ENCODE results near the gene FCER2. TPM values are rescaled to one million over a fixed set of nuclear protein-coding genes. Genes with fewer than 3 reads are reported as not detected.
A peak's percentile ranks its signal among the peaks of the same experiment; 100 is the strongest.

Gene FCER2
- polyA plus RNA-seq, 3 donors: 1.1 to 4.1 (median 2.1) TPM

DNA sequence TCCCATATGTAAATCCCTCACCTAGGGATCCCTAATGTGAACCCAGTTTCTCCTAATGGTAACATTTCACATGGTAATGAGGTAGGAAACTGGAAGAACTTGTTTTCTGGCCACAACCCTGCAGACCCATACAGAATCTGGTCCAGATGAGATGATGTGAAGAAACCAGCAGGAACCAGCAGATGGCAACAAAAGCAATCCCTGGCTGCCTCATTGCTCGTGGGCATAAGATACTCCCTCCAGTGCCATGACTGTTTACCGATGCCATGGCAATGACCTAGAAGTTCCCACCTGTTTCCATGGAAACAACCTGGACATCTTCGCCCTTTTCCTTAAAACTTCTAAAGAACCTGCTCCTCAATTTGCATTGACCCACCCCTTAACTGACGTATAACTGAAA lies 46.8 kb upstream of the FCER2 start:
- no peak overlapping the region for H3K4me2 ChIP-seq (replicated peaks; ENCODE audit: extremely low read depth, low read length, poor library complexity, severe bottlenecking)
- H2AFZ ChIP-seq (ENCODE audit: insufficient read depth, low read depth, low read length, poor library complexity, severe bottlenecking): no peak overlapping the region
- H3K27me3 Mint-ChIP-seq (ENCODE audit: low read depth in 3 of 3): peaks cover 2 to 7% (median 6%) of the 10 kb centered on the region in 3 donors
- no peaks in the 10 kb centered on the region for H4K20me1 ChIP-seq (ENCODE audit: insufficient read depth, low read length)
- H3K27ac ChIP-seq (ENCODE audit: low read depth in 1 of 2, low read length in 2 of 2): no peak overlapping the region
- H3K9me3 ChIP-seq (replicated peaks in 1 of 2; ENCODE audit: control insufficient read depth in 1 of 2, insufficient read depth in 1 of 2, low read length in 2 of 2): no peaks in the 10 kb centered on the region
- H3K27me3 ChIP-seq (ENCODE audit: control insufficient read depth in 2 of 2, insufficient read depth in 2 of 2, low read length in 2 of 2): no peaks in the 10 kb centered on the region
- H3K36me3 Mint-ChIP-seq: peaks cover 0 to 2% of the 10 kb centered on the region in 2 donors
- no peaks in the 10 kb centered on the region for H3K36me3 ChIP-seq (replicated peaks in 1 of 2; ENCODE audit: control insufficient read depth in 1 of 2, insufficient read depth in 2 of 2, low read length in 2 of 2)
- peaks cover 0 to 8% (median 5%) of the 10 kb centered on the region in 7 donors for H3K9me3 Mint-ChIP-seq
- peaks cover 36% of the 10 kb centered on the region for H3K4me1 Mint-ChIP-seq
- intact Hi-C loops (cut with micrococcal nuclease): loop anchor here in 1 of 2 donors (5.0 kb wide), 2 partner anchors 34 to 49 kb away; no protein-coding TSS in a partner anchor
- TF ChIP-seq, protein P1, sequence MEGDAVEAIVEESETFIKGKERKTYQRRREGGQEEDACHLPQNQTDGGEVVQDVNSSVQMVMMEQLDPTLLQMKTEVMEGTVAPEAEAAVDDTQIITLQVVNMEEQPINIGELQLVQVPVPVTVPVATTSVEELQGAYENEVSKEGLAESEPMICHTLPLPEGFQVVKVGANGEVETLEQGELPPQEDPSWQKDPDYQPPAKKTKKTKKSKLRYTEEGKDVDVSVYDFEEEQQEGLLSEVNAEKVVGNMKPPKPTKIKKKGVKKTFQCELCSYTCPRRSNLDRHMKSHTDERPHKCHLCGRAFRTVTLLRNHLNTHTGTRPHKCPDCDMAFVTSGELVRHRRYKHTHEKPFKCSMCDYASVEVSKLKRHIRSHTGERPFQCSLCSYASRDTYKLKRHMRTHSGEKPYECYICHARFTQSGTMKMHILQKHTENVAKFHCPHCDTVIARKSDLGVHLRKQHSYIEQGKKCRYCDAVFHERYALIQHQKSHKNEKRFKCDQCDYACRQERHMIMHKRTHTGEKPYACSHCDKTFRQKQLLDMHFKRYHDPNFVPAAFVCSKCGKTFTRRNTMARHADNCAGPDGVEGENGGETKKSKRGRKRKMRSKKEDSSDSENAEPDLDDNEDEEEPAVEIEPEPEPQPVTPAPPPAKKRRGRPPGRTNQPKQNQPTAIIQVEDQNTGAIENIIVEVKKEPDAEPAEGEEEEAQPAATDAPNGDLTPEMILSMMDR (IDR thresholded peaks at IDR 0.05): peak; percentile 25
- 16% methylated on average over 2 of the region's 4 CpGs for WGBS (ENCODE audit: insufficient coverage)
- peak overlapping the region in 1 of 7 donors; percentile 22 for H3K27ac Mint-ChIP-seq
- H3K79me2 ChIP-seq (ENCODE audit: insufficient read depth, low read length): no peaks in the 10 kb centered on the region
- H3K4me3 ChIP-seq (replicated peaks in 1 of 3; ENCODE audit: low read depth in 2 of 3, low read length in 3 of 3): no peak overlapping the region
- H3K4me3 Mint-ChIP-seq: no peak overlapping the region
- H3K9ac ChIP-seq (ENCODE audit: insufficient read depth, low read length, poor library complexity, severe bottlenecking): no peak overlapping the region
- DNase-seq: peak in 2 of 3 donors; percentile 40 to 48
- peaks cover 20 to 29% of the 10 kb centered on the region in 2 donors for H3K4me1 ChIP-seq (ENCODE audit: control insufficient read depth in 1 of 2, insufficient read depth in 2 of 2, low read length in 2 of 2)

DNA sequence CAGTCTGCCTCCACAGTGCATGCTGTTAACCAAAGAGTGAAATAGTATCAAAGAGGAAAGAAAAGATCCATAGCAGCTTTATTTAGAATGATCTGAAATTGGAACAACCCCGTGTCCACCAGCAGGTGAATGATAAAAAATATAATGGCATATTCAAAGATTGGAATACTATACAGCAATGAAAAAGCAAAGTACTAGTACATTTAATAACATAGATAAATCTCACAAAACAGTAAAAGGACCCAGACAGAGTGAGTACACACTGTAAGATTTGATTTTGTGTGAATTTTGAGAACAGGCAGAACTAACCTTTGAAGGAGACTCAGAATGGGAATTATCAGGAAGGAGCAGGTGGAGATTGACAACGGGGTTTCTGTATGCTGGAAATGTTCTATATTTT lies 46.2 kb upstream of the FCER2 start:
- no peaks in the 10 kb centered on the region for H3K79me2 ChIP-seq (ENCODE audit: insufficient read depth, low read length)
- H3K36me3 ChIP-seq (replicated peaks in 1 of 2; ENCODE audit: control insufficient read depth in 1 of 2, insufficient read depth in 2 of 2, low read length in 2 of 2): no peaks in the 10 kb centered on the region
- H3K27me3 Mint-ChIP-seq (ENCODE audit: low read depth in 3 of 3): peaks cover 2 to 8% (median 7%) of the 10 kb centered on the region in 3 donors
- no peak overlapping the region for H3K4me3 Mint-ChIP-seq
- intact Hi-C loops (cut with micrococcal nuclease): loop anchor here in 1 of 2 donors (5.0 kb wide), 2 partner anchors 34 to 49 kb away; no protein-coding TSS in a partner anchor
- no peaks in the 10 kb centered on the region for H3K9me3 ChIP-seq (replicated peaks in 1 of 2; ENCODE audit: control insufficient read depth in 1 of 2, insufficient read depth in 1 of 2, low read length in 2 of 2)
- peaks cover 20 to 29% of the 10 kb centered on the region in 2 donors for H3K4me1 ChIP-seq (ENCODE audit: control insufficient read depth in 1 of 2, insufficient read depth in 2 of 2, low read length in 2 of 2)
- no peak overlapping the region for H3K9ac ChIP-seq (ENCODE audit: insufficient read depth, low read length, poor library complexity, severe bottlenecking)
- H3K27ac ChIP-seq (ENCODE audit: low read depth in 1 of 2, low read length in 2 of 2): peak overlapping the region in 1 of 2 donors; percentile 18
- H3K27ac Mint-ChIP-seq: peak overlapping the region in 3 of 7 donors; percentile 3 to 70 (median 21)
- peaks cover 0 to 8% (median 5%) of the 10 kb centered on the region in 7 donors for H3K9me3 Mint-ChIP-seq
- no CpG with 5 or more reads among the region's 2 CpGs for WGBS (ENCODE audit: insufficient coverage)
- H3K27me3 ChIP-seq (ENCODE audit: control insufficient read depth in 2 of 2, insufficient read depth in 2 of 2, low read length in 2 of 2): no peaks in the 10 kb centered on the region
- H3K4me2 ChIP-seq (replicated peaks; ENCODE audit: extremely low read depth, low read length, poor library complexity, severe bottlenecking): no peak overlapping the region
- H3K36me3 Mint-ChIP-seq: peaks cover 0 to 2% of the 10 kb centered on the region in 2 donors
- TF ChIP-seq, protein P1 (IDR thresholded peaks at IDR 0.05): no peak
- H3K4me1 Mint-ChIP-seq: peaks cover 36% of the 10 kb centered on the region
- H4K20me1 ChIP-seq (ENCODE audit: insufficient read depth, low read length): no peaks in the 10 kb centered on the region
- no peak for DNase-seq
- no peak overlapping the region for H3K4me3 ChIP-seq (replicated peaks in 1 of 3; ENCODE audit: low read depth in 2 of 3, low read length in 3 of 3)
- no peak overlapping the region for H2AFZ ChIP-seq (ENCODE audit: insufficient read depth, low read depth, low read length, poor library complexity, severe bottlenecking)
